ENCODE data around the gene METTL13.

The METTL13 gene

GRCh38 chr1:171769754-171770153 is 11.7 kb upstream of the METTL13 start:
- Histone ChIP-seq H3K4me1 (ENCODE audit: control insufficient read depth, insufficient read depth, low read length) (peaks cover 14% of the 10 kb centered on the region), H3K27me3 (replicated peaks; ENCODE audit: control insufficient read depth, insufficient read depth, low read length) (no peaks in the 10 kb centered on the region), H3K4me3 (ENCODE audit: low read length) (no peak overlapping the region), H3K9me3 (ENCODE audit: control insufficient read depth, low read length) (no peaks in the 10 kb centered on the region), H3K9ac (ENCODE audit: low read length) (no peak overlapping the region), H3K36me3 (ENCODE audit: control insufficient read depth, insufficient read depth, low read length, severe bottlenecking) (no peaks in the 10 kb centered on the region)
- no peak for DNase-seq (ENCODE audit: low read depth)

- H3K4me1 ChIP-seq (ENCODE audit: control insufficient read depth, insufficient read depth, low read length) = peaks cover 11% of the 10 kb centered on the region
Observed at GRCh38 chr1:171772312-171772711, 9.1 kb upstream of the METTL13 start.

GRCh38 chr1:171780583-171781175 is 781 bp upstream of the METTL13 start:
- peak overlapping the region; percentile 97 for H3K9ac ChIP-seq (ENCODE audit: low read length)
- H3K9me3 ChIP-seq (ENCODE audit: control insufficient read depth, low read length) = no peaks in the 10 kb centered on the region
- H3K36me3 ChIP-seq (ENCODE audit: control insufficient read depth, insufficient read depth, low read length, severe bottlenecking) = peaks cover 18% of the 10 kb centered on the region
- no peak for DNase-seq (ENCODE audit: low read depth)
- H3K27me3 ChIP-seq (replicated peaks; ENCODE audit: control insufficient read depth, insufficient read depth, low read length) = no peaks in the 10 kb centered on the region
- peak overlapping the region; percentile 97 for H3K4me3 ChIP-seq (ENCODE audit: low read length)
- H3K4me1 ChIP-seq (ENCODE audit: control insufficient read depth, insufficient read depth, low read length) = peaks cover 27% of the 10 kb centered on the region

More at GRCh38 chr1:171772312-171772711, 9.1 kb upstream of the METTL13 start:
- H3K4me3 ChIP-seq (ENCODE audit: low read length) = no peak overlapping the region
- H3K36me3 ChIP-seq (ENCODE audit: control insufficient read depth, insufficient read depth, low read length, severe bottlenecking) = no peaks in the 10 kb centered on the region
- no peaks in the 10 kb centered on the region for H3K27me3 ChIP-seq (replicated peaks; ENCODE audit: control insufficient read depth, insufficient read depth, low read length)
- no peak overlapping the region for H3K9ac ChIP-seq (ENCODE audit: low read length)
- DNase-seq (ENCODE audit: low read depth) = no peak
- H3K9me3 ChIP-seq (ENCODE audit: control insufficient read depth, low read length) = no peaks in the 10 kb centered on the region

GRCh38 chr1:171783816-171784530 is 2.5 kb downstream of the METTL13 start:
- Histone ChIP-seq H3K9ac (ENCODE audit: low read length) (no peak overlapping the region), H3K27me3 (replicated peaks; ENCODE audit: control insufficient read depth, insufficient read depth, low read length) (no peaks in the 10 kb centered on the region), H3K36me3 (ENCODE audit: control insufficient read depth, insufficient read depth, low read length, severe bottlenecking) (peaks cover 45% of the 10 kb centered on the region), H3K9me3 (ENCODE audit: control insufficient read depth, low read length) (no peaks in the 10 kb centered on the region), H3K4me3 (ENCODE audit: low read length) (no peak overlapping the region), H3K4me1 (ENCODE audit: control insufficient read depth, insufficient read depth, low read length) (peaks cover 35% of the 10 kb centered on the region)
- DNase-seq (ENCODE audit: low read depth) = no peak

- no peaks in the 10 kb centered on the region for H3K27me3 ChIP-seq (replicated peaks; ENCODE audit: control insufficient read depth, insufficient read depth, low read length)
- H3K4me3 ChIP-seq (ENCODE audit: low read length) = no peak overlapping the region
- H3K9me3 ChIP-seq (ENCODE audit: control insufficient read depth, low read length) = no peaks in the 10 kb centered on the region
- no peak for DNase-seq (ENCODE audit: low read depth)
- peaks cover 39% of the 10 kb centered on the region for H3K4me1 ChIP-seq (ENCODE audit: control insufficient read depth, insufficient read depth, low read length)
- no peak overlapping the region for H3K9ac ChIP-seq (ENCODE audit: low read length)
- peaks cover 52% of the 10 kb centered on the region for H3K36me3 ChIP-seq (ENCODE audit: control insufficient read depth, insufficient read depth, low read length, severe bottlenecking)
Observed at GRCh38 chr1:171784784-171785183, 3.3 kb downstream of the METTL13 start.

- no peak overlapping the region for H3K4me3 ChIP-seq (ENCODE audit: low read length)
- no peak for DNase-seq (ENCODE audit: low read depth)
- H3K9ac ChIP-seq (ENCODE audit: low read length) = no peak overlapping the region
- peaks cover 32% of the 10 kb centered on the region for H3K4me1 ChIP-seq (ENCODE audit: control insufficient read depth, insufficient read depth, low read length)
- H3K36me3 ChIP-seq (ENCODE audit: control insufficient read depth, insufficient read depth, low read length, severe bottlenecking) = peaks cover 61% of the 10 kb centered on the region
- H3K9me3 ChIP-seq (ENCODE audit: control insufficient read depth, low read length) = no peaks in the 10 kb centered on the region
- H3K27me3 ChIP-seq (replicated peaks; ENCODE audit: control insufficient read depth, insufficient read depth, low read length) = no peaks in the 10 kb centered on the region
Observed at GRCh38 chr1:171785766-171786165, 4.3 kb downstream of the METTL13 start.

- peaks cover 30% of the 10 kb centered on the region for H3K4me1 ChIP-seq (ENCODE audit: control insufficient read depth, insufficient read depth, low read length)
- DNase-seq (ENCODE audit: low read depth) = no peak
- no peaks in the 10 kb centered on the region for H3K9me3 ChIP-seq (ENCODE audit: control insufficient read depth, low read length)
- no peak overlapping the region for H3K9ac ChIP-seq (ENCODE audit: low read length)
- peaks cover 69% of the 10 kb centered on the region for H3K36me3 ChIP-seq (ENCODE audit: control insufficient read depth, insufficient read depth, low read length, severe bottlenecking)
- H3K4me3 ChIP-seq (ENCODE audit: low read length) = no peak overlapping the region
- no peaks in the 10 kb centered on the region for H3K27me3 ChIP-seq (replicated peaks; ENCODE audit: control insufficient read depth, insufficient read depth, low read length)
Observed at GRCh38 chr1:171786534-171786933, 5.1 kb downstream of the METTL13 start.

GRCh38 chr1:171787686-171788480 is 6.4 kb downstream of the METTL13 start:
- H3K36me3 ChIP-seq (ENCODE audit: control insufficient read depth, insufficient read depth, low read length, severe bottlenecking) = peaks cover 83% of the 10 kb centered on the region
- H3K27me3 ChIP-seq (replicated peaks; ENCODE audit: control insufficient read depth, insufficient read depth, low read length) = no peaks in the 10 kb centered on the region
- peaks cover 24% of the 10 kb centered on the region for H3K4me1 ChIP-seq (ENCODE audit: control insufficient read depth, insufficient read depth, low read length)
- no peak for DNase-seq (ENCODE audit: low read depth)
- H3K4me3 ChIP-seq (ENCODE audit: low read length) = no peak overlapping the region
- H3K9me3 ChIP-seq (ENCODE audit: control insufficient read depth, low read length) = no peaks in the 10 kb centered on the region
- H3K9ac ChIP-seq (ENCODE audit: low read length) = no peak overlapping the region

- Histone ChIP-seq H3K9ac (ENCODE audit: low read length) (no peak overlapping the region), H3K9me3 (ENCODE audit: control insufficient read depth, low read length) (no peaks in the 10 kb centered on the region), H3K4me1 (ENCODE audit: control insufficient read depth, insufficient read depth, low read length) (peaks cover 21% of the 10 kb centered on the region), H3K27me3 (replicated peaks; ENCODE audit: control insufficient read depth, insufficient read depth, low read length) (no peaks in the 10 kb centered on the region), H3K36me3 (ENCODE audit: control insufficient read depth, insufficient read depth, low read length, severe bottlenecking) (peaks cover 84% of the 10 kb centered on the region), H3K4me3 (ENCODE audit: low read length) (no peak overlapping the region)
- peak; percentile 81 for DNase-seq (ENCODE audit: low read depth)
Observed at GRCh38 chr1:171788696-171789095, 7.2 kb downstream of the METTL13 start.

- Histone ChIP-seq H3K9ac (ENCODE audit: low read length) (no peak overlapping the region), H3K9me3 (ENCODE audit: control insufficient read depth, low read length) (no peaks in the 10 kb centered on the region), H3K36me3 (ENCODE audit: control insufficient read depth, insufficient read depth, low read length, severe bottlenecking) (peaks cover 79% of the 10 kb centered on the region), H3K4me1 (ENCODE audit: control insufficient read depth, insufficient read depth, low read length) (peaks cover 26% of the 10 kb centered on the region), H3K27me3 (replicated peaks; ENCODE audit: control insufficient read depth, insufficient read depth, low read length) (no peaks in the 10 kb centered on the region), H3K4me3 (ENCODE audit: low read length) (no peak overlapping the region)
- no peak for DNase-seq (ENCODE audit: low read depth)
Observed at GRCh38 chr1:171790318-171790717, 8.9 kb downstream of the METTL13 start.

- DNase-seq (ENCODE audit: low read depth) = no peak
- H3K4me1 ChIP-seq (ENCODE audit: control insufficient read depth, insufficient read depth, low read length) = peaks cover 23% of the 10 kb centered on the region
- peaks cover 74% of the 10 kb centered on the region for H3K36me3 ChIP-seq (ENCODE audit: control insufficient read depth, insufficient read depth, low read length, severe bottlenecking)
- no peak overlapping the region for H3K4me3 ChIP-seq (ENCODE audit: low read length)
- no peak overlapping the region for H3K9ac ChIP-seq (ENCODE audit: low read length)
- no peaks in the 10 kb centered on the region for H3K9me3 ChIP-seq (ENCODE audit: control insufficient read depth, low read length)
- no peaks in the 10 kb centered on the region for H3K27me3 ChIP-seq (replicated peaks; ENCODE audit: control insufficient read depth, insufficient read depth, low read length)
Observed at GRCh38 chr1:171792656-171793369, 11.4 kb downstream of the METTL13 start.
